BJ (cell line): Measurements from ENCODE around the gene C15orf39. TPM values are rescaled to one million over a fixed set of nuclear protein-coding genes. Genes with fewer than 3 reads are reported as not detected.

Experiments used
- CTCF ChIA-PET: fragments of 350-600 bp; formaldehyde crosslinking; extraction: SDS; loops from one replicate; lab custom pipeline; 2021; ENCODE audit warnings: antibody characterized with exemption, inconsistent platforms; lab: Yijun Ruan, JAX
- POLR2A ChIA-PET: fragments of 300-600 bp; sonication (Branson Sonifier 250); formaldehyde crosslinking; extraction: SDS; loops from one replicate; lab custom pipeline; 2021; ENCODE audit warnings: antibody characterized with exemption; lab: Charles Lee
- DNase-seq: peaks from one replicate; pipeline ENCODE4 v3.0.0-alpha.2; 2011; ENCODE audit warnings: low read depth
- H3K27me3 ChIP-seq: 2 replicates; pipeline ENCODE4 v1.6.0; 2011; ENCODE audit warnings: low read length; ENCODE audit not compliant: control insufficient read depth, insufficient read depth
- H3K36me3 ChIP-seq: 2 replicates; pipeline ENCODE4 v1.5.1; 2011; ENCODE audit warnings: low read length; ENCODE audit not compliant: control insufficient read depth, insufficient read depth
- H3K4me3 ChIP-seq: 2 replicates; pipeline ENCODE4 v1.5.1; 2011; ENCODE audit warnings: low read depth, mild to moderate bottlenecking, control low read depth, low read length
- CTCF ChIP-seq: IDR thresholded peaks from 2 replicates; pipeline ENCODE4 v1.5.1; 2011; ENCODE audit warnings: low read depth, mild to moderate bottlenecking, control low read depth, inconsistent platforms, low read length, moderate library complexity; ENCODE audit not compliant: insufficient read depth
- polyA plus RNA-seq: library from polyadenylated mRNA; depleted of rRNA; stranded (reverse); fragments of >200 nt; gene quantifications from 2 replicates; pipeline ENCODE4 v1.2.3, GENCODE V29; 2011

Gene C15orf39
- polyA plus RNA-seq, 1 experiment, result 4.5 TPM

- no peak for DNase-seq
- no peak overlapping the region for H3K4me3 ChIP-seq
- no peaks in the 10 kb centered on the region for H3K36me3 ChIP-seq
- no peak for TF ChIP-seq CTCF
- ChIA-PET CTCF (interaction anchor here (1.0 to 1.9 kb wide), 4 partner anchors 9 to 166 kb away, joined by 3 to 9 read pairs (median 4); no protein-coding TSS in a partner anchor), POLR2A (no interaction called here)
- H3K27me3 ChIP-seq, result peaks cover 23% of the 10 kb centered on the region
Measured at GRCh38 chr15:75195122-75195765, 6.4 kb upstream of the C15orf39 start.

GRCh38 chr15:75195766-75196241 is 5.9 kb upstream of the C15orf39 start:
- CTCF ChIA-PET, result interaction anchor here (1.1 to 1.9 kb wide), 3 partner anchors 151 to 167 kb away, joined by 3 to 9 read pairs (median 4); no protein-coding TSS in a partner anchor
- POLR2A ChIA-PET, result no interaction called here
- no peak for TF ChIP-seq CTCF
- Histone ChIP-seq H3K4me3 (no peak overlapping the region), H3K27me3 (peaks cover 26% of the 10 kb centered on the region), H3K36me3 (no peaks in the 10 kb centered on the region)
- DNase-seq, result no peak

- POLR2A ChIA-PET, result no interaction called here
- Histone ChIP-seq H3K4me3 (no peak overlapping the region), H3K27me3 (peaks cover 22% of the 10 kb centered on the region), H3K36me3 (no peaks in the 10 kb centered on the region)
- no peak for TF ChIP-seq CTCF
- no peak for DNase-seq
- CTCF ChIA-PET, result interaction anchor here (0.7 to 1.9 kb wide), 2 partner anchors 154 to 168 kb away, joined by 3 to 9 read pairs; no protein-coding TSS in a partner anchor
Measured at GRCh38 chr15:75197062-75197630, 4.5 kb upstream of the C15orf39 start.

- ChIA-PET CTCF (interaction anchor here (1.6 to 1.9 kb wide), 3 partner anchors 17 to 169 kb away, joined by 4 to 5 read pairs (median 5); no protein-coding TSS in a partner anchor), POLR2A (no interaction called here)
- H3K36me3 ChIP-seq, result no peaks in the 10 kb centered on the region
- H3K27me3 ChIP-seq, result peaks cover 16% of the 10 kb centered on the region
- DNase-seq, result no peak
- no peak for TF ChIP-seq CTCF
- H3K4me3 ChIP-seq, result no peak overlapping the region
Measured at GRCh38 chr15:75198560-75199356, 2.9 kb upstream of the C15orf39 start.
